Stimulated activated CD8-positive, alpha-beta memory T cell treated with anti-CD3 and anti-CD28 coated beads, Interleukin-7, amount 100 ng/mL, for 24 hours (primary cell): ENCODE data around the gene MYO1D.

Source experiments
- DNase-seq: peaks from one replicate; pipeline ENCODE4 v3.0.0-alpha.2; 2020; ENCODE audit warnings: low read depth

The MYO1D gene

GRCh38 chr17:32568705-32569104 lies 308.2 kb downstream of the MYO1D start:
- no peak for DNase-seq

GRCh38 chr17:32567511-32567910 lies 309.4 kb downstream of the MYO1D start:
- DNase-seq: no peak

- DNase-seq: no peak
Measured at GRCh38 chr17:32567086-32567485, 309.8 kb downstream of the MYO1D start.

- DNase-seq: no peak
Measured at GRCh38 chr17:32566303-32566702, 310.6 kb downstream of the MYO1D start.

- no peak for DNase-seq
Measured at GRCh38 chr17:32565401-32565800, 311.5 kb downstream of the MYO1D start.

- no peak for DNase-seq
Measured at GRCh38 chr17:32564325-32564724, 312.6 kb downstream of the MYO1D start.

- no peak for DNase-seq
Measured at GRCh38 chr17:32563583-32563982, 313.3 kb downstream of the MYO1D start.

- no peak for DNase-seq
Measured at GRCh38 chr17:32558997-32559650, 317.8 kb downstream of the MYO1D start.

- DNase-seq: no peak
Measured at GRCh38 chr17:32558326-32558955, 318.5 kb downstream of the MYO1D start.

GRCh38 chr17:32555611-32556310 lies 321.2 kb downstream of the MYO1D start:
- DNase-seq: no peak

GRCh38 chr17:32553168-32553567 lies 323.8 kb downstream of the MYO1D start:
- no peak for DNase-seq

- DNase-seq: no peak
Measured at GRCh38 chr17:32552280-32552679, 324.6 kb downstream of the MYO1D start.

GRCh38 chr17:32551186-32551955 lies 325.6 kb downstream of the MYO1D start:
- no peak for DNase-seq

GRCh38 chr17:32549559-32549958 lies 327.4 kb downstream of the MYO1D start:
- DNase-seq: no peak

GRCh38 chr17:32546031-32546444 lies 330.9 kb downstream of the MYO1D start:
- DNase-seq: no peak

GRCh38 chr17:32542186-32542585 lies 334.7 kb downstream of the MYO1D start:
- no peak for DNase-seq

- DNase-seq: no peak
Measured at GRCh38 chr17:32541640-32542039, 335.3 kb downstream of the MYO1D start.

GRCh38 chr17:32536736-32537643 lies 339.9 kb downstream of the MYO1D start:
- DNase-seq: no peak

GRCh38 chr17:32533296-32533695 lies 343.6 kb downstream of the MYO1D start:
- no peak for DNase-seq

- DNase-seq: no peak
Measured at GRCh38 chr17:32529604-32530003, 347.3 kb downstream of the MYO1D start.

- DNase-seq: no peak
Measured at GRCh38 chr17:32528825-32529224, 348.1 kb downstream of the MYO1D start.

- no peak for DNase-seq
Measured at GRCh38 chr17:32527146-32527545, 349.8 kb downstream of the MYO1D start.
